GM19328 (cell line): ENCODE results near the gene CYP11A1.
"Not testable (repeated sequence)": the region's sequence is repeated elsewhere in the genome, so short reads cannot be mapped to it uniquely, and the experiment has no call there.

Experiments
- ATAC-seq: cut with Tn5 transposase; IDR thresholded peaks from one replicate; pipeline ENCODE4 v1.9.1; 2021; ENCODE audit warnings: mild to moderate bottlenecking, moderate library complexity; ENCODE audit not compliant: unreplicated experiment

The CYP11A1 gene

GRCh38 chr15:74376226-74376625, 8.8 kb upstream of the CYP11A1 start:
- no peak for ATAC-seq

- no peak for ATAC-seq
These were observed 7.9 kb upstream of the CYP11A1 start for GRCh38 chr15:74375303-74375693.

- ATAC-seq: no peak
These were observed 7.3 kb upstream of the CYP11A1 start for GRCh38 chr15:74374648-74375302.

GRCh38 chr15:74373731-74374647, 6.5 kb upstream of the CYP11A1 start:
- ATAC-seq: peak; percentile 72

GRCh38 chr15:74373056-74373650, 5.7 kb upstream of the CYP11A1 start:
- ATAC-seq: no peak

- no peak for ATAC-seq
These were observed 3.0 kb upstream of the CYP11A1 start for GRCh38 chr15:74370471-74370870.

- ATAC-seq: no peak
These were observed 2.3 kb upstream of the CYP11A1 start for GRCh38 chr15:74369756-74370155.

GRCh38 chr15:74369084-74369745, 1.8 kb upstream of the CYP11A1 start:
- no peak for ATAC-seq

- no peak for ATAC-seq
These were observed 675 bp upstream of the CYP11A1 start for GRCh38 chr15:74368121-74368520.

GRCh38 chr15:74365598-74366445, 1.6 kb downstream of the CYP11A1 start:
- no peak for ATAC-seq

GRCh38 chr15:74364936-74365597, 2.4 kb downstream of the CYP11A1 start:
- no peak for ATAC-seq

DNA sequence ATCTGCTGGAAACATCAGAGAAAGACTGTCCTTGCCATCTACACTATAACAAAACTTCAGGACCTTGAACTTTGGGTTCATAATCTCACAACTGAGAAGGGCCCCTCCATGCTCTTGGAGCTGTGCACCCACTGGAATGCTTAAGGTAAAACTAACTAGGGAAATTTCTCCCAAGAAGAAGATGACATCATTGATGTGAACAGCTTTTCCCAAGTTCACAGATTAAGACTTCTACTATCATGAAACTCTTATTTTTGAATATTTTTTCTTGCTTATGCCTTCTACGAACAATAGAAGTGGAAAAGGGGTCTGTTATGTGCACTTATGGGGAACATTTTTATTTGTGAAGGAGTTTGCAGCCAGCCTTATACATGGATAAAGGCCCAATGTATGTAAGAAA, 5.0 kb downstream of the CYP11A1 start:
- no peak for ATAC-seq

GRCh38 chr15:74360855-74361254, 6.6 kb downstream of the CYP11A1 start:
- not testable (repeated sequence) for ATAC-seq

DNA sequence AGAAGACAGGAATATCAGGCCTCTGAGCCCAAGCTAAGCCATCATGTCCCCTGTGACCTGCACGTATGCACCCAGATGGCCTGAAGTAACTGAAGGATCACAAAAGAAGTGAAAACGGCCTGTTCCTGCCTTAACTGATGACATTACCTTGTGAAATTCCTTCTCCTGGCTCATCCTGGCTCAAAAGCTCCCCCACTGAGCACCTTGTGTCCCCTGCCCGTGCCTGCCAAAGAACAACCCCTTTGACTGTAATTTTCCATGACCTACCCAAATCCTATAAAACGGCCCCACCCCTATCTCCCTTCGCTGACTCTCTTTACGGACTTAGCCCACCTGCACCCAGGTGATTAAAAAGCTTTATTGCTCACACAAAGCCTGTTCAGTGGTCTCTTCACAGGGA, 8.1 kb downstream of the CYP11A1 start:
- ATAC-seq: not testable (repeated sequence)

- not testable (repeated sequence) for ATAC-seq
These were observed 9.9 kb downstream of the CYP11A1 start for GRCh38 chr15:74357514-74357913.

GRCh38 chr15:74356050-74356449, 11.4 kb downstream of the CYP11A1 start:
- not testable (repeated sequence) for ATAC-seq

- ATAC-seq: not testable (repeated sequence)
These were observed 13.5 kb downstream of the CYP11A1 start for GRCh38 chr15:74353992-74354391.

DNA sequence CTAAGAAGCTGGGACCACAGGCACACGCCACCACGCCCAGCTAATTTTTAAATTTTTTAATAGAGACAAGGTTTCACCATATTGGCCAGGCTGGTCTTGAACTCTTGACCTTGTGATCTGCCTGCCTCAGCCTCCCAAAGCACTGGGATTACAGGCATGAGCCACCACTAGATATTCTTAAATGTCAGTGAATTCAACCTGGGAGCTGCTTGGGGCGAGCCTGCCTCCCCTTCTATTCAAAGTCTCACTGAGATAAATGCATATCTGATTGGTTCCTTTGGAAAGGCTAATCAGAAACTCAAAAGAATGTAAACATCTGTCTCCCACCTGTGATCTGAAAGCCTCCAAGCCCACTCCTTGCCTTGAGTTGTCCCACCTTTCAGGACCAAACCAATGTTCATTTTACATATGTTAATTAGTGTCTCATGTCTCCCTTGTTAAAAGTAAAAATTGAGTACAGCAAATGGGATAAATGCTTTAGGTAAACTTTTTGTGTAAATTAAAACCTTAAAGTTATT, 15.0 kb downstream of the CYP11A1 start:
- no peak for ATAC-seq

- ATAC-seq: no peak
These were observed 15.8 kb downstream of the CYP11A1 start for GRCh38 chr15:74351670-74352069.
